ENCODE data around the gene CLDN20. TPM values are rescaled to one million over a fixed set of nuclear protein-coding genes. Genes with fewer than 3 reads are reported as not detected.

CLDN20 gene
- total and polyA plus RNA-seq, 2 of the 8 experiments (the other 6 are each of a cell fraction or from before 2014, with no cell fraction given), result not detected

DNA sequence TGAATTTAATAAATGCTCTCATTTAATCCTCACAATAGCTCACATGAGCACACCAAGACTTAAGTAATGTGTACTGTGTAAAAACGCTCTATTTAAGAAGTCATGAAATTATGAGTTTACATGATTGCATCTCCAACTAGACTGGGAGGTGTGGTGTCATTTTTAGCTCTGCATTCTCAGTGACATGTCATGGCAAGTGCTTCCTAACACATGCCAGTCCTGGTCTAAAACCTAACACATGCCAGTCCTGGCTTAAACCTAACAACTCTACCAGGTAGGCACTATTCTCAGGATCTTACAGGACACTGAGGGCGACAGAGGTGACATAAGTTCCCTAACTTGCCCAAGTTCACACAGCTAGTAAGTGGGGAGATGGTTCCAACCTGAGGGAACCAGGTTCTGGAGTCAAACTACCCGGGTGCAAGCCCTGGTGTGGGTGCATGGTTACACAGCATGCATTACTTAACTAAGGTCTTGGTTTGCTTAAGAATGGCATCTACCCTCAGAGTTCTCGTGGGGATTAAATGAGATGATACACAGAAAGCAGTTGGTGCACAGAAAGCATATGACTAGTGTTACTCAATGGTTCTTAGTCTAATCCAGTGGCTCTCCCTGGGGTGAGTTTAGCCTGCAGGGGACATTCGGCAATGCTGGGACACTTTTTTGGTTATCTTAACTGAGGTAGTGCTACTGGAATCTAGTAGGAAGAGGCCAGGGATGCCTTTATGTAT, 14.7 kb downstream of the CLDN20 start (continued):
- TF ChIP-seq, protein P1, sequence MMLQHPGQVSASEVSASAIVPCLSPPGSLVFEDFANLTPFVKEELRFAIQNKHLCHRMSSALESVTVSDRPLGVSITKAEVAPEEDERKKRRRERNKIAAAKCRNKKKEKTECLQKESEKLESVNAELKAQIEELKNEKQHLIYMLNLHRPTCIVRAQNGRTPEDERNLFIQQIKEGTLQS (IDR thresholded peaks at IDR 0.05; ENCODE audit: insufficient read depth, low read depth, low read length), result no peak
- TF ChIP-seq SP2 (IDR thresholded peaks at IDR 0.05; ENCODE audit: low read length) (no peak), RXRA (IDR thresholded peaks at IDR 0.05; ENCODE audit: insufficient read depth, low read depth, low read length) (no peak)

Measured in H1 (cell line).